ENCODE measurements around the gene PRSS22.

The PRSS22 gene

DNA sequence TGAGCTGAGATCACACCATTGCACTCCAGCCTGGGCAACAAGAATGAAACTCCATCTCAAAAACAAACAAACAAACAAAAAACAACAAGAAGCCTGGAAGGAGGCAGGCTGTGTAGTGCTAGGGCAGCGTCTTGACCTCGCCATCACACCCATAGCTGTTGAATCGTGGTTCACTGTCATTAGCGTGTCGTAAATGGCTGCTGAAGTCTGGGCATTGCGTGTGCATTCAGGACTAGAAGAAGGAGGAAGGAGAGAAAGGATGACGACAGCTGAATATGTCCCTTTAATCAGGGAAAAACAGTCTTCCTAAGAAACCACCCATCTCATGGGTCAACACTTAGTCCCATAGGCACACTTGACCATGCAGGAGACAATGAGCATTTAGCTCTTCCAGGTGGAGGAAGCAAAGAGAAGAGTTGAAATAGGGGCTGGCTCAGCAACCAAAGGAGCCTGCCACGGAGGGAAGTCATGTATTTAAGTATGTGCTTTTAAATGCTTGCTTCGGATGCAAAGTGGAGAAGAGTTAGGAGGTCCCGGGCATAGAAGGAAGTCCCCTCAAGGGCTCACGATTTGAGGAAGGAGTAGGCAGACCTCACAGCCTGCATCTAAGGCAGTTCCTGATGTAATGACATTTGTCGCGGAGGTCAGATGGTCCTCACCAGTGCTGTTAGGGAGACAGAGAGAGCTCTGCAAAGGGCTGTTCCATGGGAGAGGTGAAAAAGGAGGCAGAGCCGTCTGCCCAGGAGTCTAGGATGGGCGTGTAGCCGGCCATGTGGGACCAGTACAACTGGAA lies 8.8 kb downstream of the PRSS22 start:
- no peak for DNase-seq

DNA sequence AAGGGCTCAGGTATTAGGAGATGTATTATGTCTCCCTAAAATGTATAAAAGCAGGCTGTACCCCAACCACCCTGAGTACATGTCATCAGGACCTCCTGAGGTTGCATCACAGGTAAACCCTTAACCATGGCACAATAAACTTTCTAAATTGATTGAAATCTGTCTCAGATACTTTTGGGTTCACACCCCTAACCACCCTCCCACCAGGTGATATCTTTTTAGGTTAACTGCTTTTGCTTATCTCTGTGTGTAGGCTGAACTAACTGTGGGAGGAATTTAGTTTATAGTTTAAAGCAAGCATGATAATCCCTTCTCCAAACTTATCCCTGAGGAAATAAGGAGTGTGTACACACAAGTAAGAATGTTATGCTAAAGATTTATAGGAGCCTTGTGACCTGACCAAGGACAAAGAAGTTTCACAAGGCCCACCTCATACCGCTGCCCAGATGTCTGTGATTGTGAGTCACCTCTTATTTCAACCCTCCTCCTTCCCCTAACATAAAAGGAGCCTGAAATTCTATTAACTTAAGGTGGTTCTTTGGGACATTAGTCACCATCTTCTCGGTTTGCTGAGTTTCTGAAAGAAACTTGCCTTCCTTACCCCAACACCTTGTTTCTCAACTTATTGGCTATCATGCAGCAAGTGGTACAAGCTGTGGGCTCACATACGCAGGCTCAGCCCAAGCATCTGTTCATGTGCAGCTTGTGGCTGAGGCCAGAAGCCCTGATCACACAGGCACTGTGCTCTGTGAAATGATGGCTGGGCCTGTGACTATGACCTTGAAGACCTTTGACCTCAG lies 11.3 kb downstream of the PRSS22 start:
- no peak for DNase-seq

GRCh38 chr16:2845116-2845515 lies 12.9 kb downstream of the PRSS22 start:
- no peak for DNase-seq

GRCh38 chr16:2843526-2843925 lies 14.4 kb downstream of the PRSS22 start:
- DNase-seq = no peak

GRCh38 chr16:2842340-2843000 lies 15.5 kb downstream of the PRSS22 start:
- DNase-seq = no peak

GRCh38 chr16:2841606-2842339 lies 16.2 kb downstream of the PRSS22 start:
- DNase-seq = no peak

DNA sequence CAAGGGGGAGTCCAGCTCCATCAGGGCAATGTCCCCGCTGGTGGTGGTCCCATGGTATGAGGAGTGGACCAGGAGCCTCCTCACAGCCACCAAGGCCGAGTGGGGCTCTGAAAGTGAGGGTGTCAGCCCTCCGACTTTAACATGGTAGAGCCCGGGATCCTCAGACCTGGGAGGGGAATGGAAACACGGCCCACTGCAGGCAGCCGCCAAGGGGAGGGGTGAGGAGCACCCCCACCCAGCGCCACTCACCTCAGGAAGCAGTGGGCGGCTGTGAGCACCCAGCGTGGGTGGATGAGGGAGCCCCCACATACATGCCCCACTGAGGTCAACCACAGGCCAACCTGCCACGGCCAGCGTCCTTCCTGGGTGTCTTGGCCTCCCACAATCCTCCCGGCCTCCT lies 17.1 kb downstream of the PRSS22 start:
- DNase-seq = no peak

- no peak for DNase-seq
Measured at GRCh38 chr16:2839650-2840450, 18.1 kb downstream of the PRSS22 start.

DNA sequence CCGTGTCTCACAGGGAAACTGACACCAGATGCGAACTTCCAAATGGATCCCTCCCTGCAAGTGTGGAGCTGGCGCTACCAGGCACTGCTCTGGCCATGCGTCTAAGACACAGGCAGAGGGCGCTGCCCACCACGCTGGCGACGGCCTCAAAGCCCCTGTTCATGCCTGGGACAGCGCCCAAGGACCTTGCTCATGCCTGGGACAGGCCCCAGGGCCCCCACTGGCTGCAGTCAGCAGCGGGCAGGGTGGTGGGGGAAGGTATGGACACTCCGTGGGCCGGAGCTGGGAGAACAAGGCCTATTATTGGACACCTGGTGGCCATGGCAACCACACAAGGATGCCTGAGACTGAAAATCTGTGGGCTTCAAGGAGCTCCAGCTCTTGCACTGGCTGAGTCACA lies 19.0 kb downstream of the PRSS22 start:
- peak; percentile 70 for DNase-seq

GRCh38 chr16:2836646-2837508 lies 21.1 kb downstream of the PRSS22 start:
- no peak for DNase-seq

GRCh38 chr16:2835638-2836493 lies 22.1 kb downstream of the PRSS22 start:
- peak; percentile 61 for DNase-seq

- DNase-seq = no peak
Measured at GRCh38 chr16:2834968-2835367, 23.0 kb downstream of the PRSS22 start.

GRCh38 chr16:2833776-2834175 lies 24.2 kb downstream of the PRSS22 start:
- DNase-seq = no peak

DNA sequence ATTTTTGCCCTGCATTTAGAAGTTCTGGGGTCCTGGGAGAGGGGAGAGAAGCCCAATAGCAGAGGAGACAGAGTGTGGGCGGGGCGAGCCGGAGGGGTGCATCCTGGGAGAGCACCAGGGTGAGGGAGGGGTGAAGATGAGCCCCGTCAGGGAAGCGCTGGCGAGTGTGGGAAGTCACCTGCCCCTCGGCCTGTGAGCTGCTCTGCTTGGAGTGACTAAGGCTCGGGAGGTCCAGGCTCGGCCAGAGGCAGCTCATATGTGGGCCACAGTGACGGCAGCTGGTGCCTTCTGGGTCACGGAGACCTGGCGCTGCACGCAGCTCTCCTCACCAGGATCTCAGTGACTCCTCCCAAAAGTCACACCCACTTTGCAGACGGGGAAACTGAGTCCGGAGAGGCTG lies 26.8 kb downstream of the PRSS22 start:
- DNase-seq = no peak

DNA sequence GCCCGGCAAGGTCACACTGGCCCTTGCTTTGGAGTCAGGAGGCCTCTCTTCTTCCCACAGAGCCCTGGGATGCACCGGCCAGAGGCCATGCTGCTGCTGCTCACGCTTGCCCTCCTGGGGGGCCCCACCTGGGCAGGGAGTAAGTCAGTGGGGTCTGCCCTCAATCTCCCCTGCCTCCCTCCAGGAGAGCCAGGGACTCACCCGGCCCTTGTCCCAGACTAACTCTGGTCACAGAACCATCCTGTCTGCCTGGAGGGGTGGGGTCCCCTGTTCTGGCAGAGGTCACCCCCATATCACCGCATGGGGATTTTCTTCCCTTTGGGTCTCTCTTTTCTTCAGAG lies 27.6 kb downstream of the PRSS22 start:
- DNase-seq = no peak

- DNase-seq = no peak
Measured at GRCh38 chr16:2829501-2830354, 28.2 kb downstream of the PRSS22 start, which contains the start of gene ZG16B. Gene ZG16B (plus strand): TSS chr16:2830303. CDS start chr16:2830442, 139 bp downstream.

- DNase-seq = no peak
Measured at GRCh38 chr16:2828876-2829430, 29.0 kb downstream of the PRSS22 start.

GRCh38 chr16:2828521-2828840 lies 29.5 kb downstream of the PRSS22 start:
- no peak for DNase-seq

Data from left hindlimb (tissue), 1 donor.